Mucosa of gallbladder (tissue), 1 donor: ENCODE results near the gene LANCL2. TPM values are rescaled to one million over a fixed set of nuclear protein-coding genes. Genes with fewer than 3 reads are reported as not detected.
"Not testable (repeated sequence)": the region's sequence is repeated elsewhere in the genome, so short reads cannot be mapped to it uniquely, and the experiment has no call there.

ENCODE experiments used
- DNase-seq: peaks from one replicate; pipeline ENCODE4 v3.0.0-alpha.2; 2020; ENCODE audit warnings: low spot score
- total RNA-seq: library from RNA; stranded (reverse); gene quantifications from one replicate; pipeline ENCODE4 v1.2.1, GENCODE V29; 2021
- donor health status: DM: no; HTN: no; CAD: no.

The LANCL2 gene
- total RNA-seq, 1 donor from 2014 or later: 10.9 TPM

GRCh38 chr7:55470261-55470660 lies 105.1 kb downstream of the LANCL2 start:
- DNase-seq: no peak

GRCh38 chr7:55471594-55471993 lies 106.5 kb downstream of the LANCL2 start:
- not testable (repeated sequence) for DNase-seq

- DNase-seq: not testable (repeated sequence)
Observed at GRCh38 chr7:55472406-55472805, 107.3 kb downstream of the LANCL2 start.

- DNase-seq: no peak
Observed at GRCh38 chr7:55472928-55473725, 108.0 kb downstream of the LANCL2 start.

GRCh38 chr7:55473932-55474331 lies 108.8 kb downstream of the LANCL2 start:
- DNase-seq: no peak

GRCh38 chr7:55474944-55475854 lies 110.1 kb downstream of the LANCL2 start:
- no peak for DNase-seq

- no peak for DNase-seq
Observed at GRCh38 chr7:55475855-55476803, 111.0 kb downstream of the LANCL2 start.

GRCh38 chr7:55476852-55477780 lies 112.0 kb downstream of the LANCL2 start:
- no peak for DNase-seq

- DNase-seq: no peak
Observed at GRCh38 chr7:55477781-55478374, 112.7 kb downstream of the LANCL2 start.

- no peak for DNase-seq
Observed at GRCh38 chr7:55478700-55479099, 113.6 kb downstream of the LANCL2 start.

GRCh38 chr7:55481155-55481554 lies 116.0 kb downstream of the LANCL2 start:
- no peak for DNase-seq

- no peak for DNase-seq
Observed at GRCh38 chr7:55483046-55483445, 117.9 kb downstream of the LANCL2 start.

Other genes starting within 250 kb of the LANCL2 start
- 68.2 TPM for gene VOPP1, start 207.2 kb downstream of the LANCL2 start, total RNA-seq